H1 (cell line): ENCODE data around the gene BUB1B. TPM values are rescaled to one million over a fixed set of nuclear protein-coding genes. Genes with fewer than 3 reads are reported as not detected.

Experiments used
- CBX5 ChIP-seq: fragments of 300-800, 300-1000 bp; sonication (generic); IDR thresholded peaks from 2 replicates; pipeline ENCODE4 v1.7.1; 2016; ENCODE audit warnings: antibody characterized with exemption, low read length, low read depth
- CEBPB ChIP-seq: IDR thresholded peaks from 2 replicates; pipeline ENCODE4 v1.6.1; 2012; ENCODE audit warnings: low read depth, low read length
- EGR1 ChIP-seq: IDR thresholded peaks from 2 replicates; pipeline ENCODE4 v1.6.1; 2011; ENCODE audit warnings: low read depth, low read length, borderline replicate concordance
- KDM5A ChIP-seq: fragments of 200-600 bp; IDR thresholded peaks from 2 replicates; pipeline ENCODE4 v1.7.1; 2012; ENCODE audit warnings: mild to moderate bottlenecking, low read length, inconsistent platforms, mixed read lengths
- SAP30 ChIP-seq: fragments of 300-600 bp; sonication (generic); IDR thresholded peaks from 2 replicates; pipeline ENCODE4 v1.7.1; 2012; ENCODE audit warnings: low read length, moderate library complexity, mild to moderate bottlenecking, inconsistent platforms; ENCODE audit not compliant: insufficient read depth, insufficient replicate concordance
- polyA plus RNA-seq, 7 experiments: library from polyadenylated mRNA; depleted of rRNA in 3 of 7; stranded (reverse) in 5 of 7; unstranded in 2 of 7; fragments of >200 nt in 5 of 7; fragments of 200-250 nt in 2 of 7; gene quantifications; 1 replicate in 5 of 7; 2 replicates in 1 of 7; 4 replicates in 1 of 7; pipeline versions ENCODE4 v1.2.1 to v1.2.3, GENCODE V29; 2011 to 2013; ENCODE audit warnings: missing spikeins in 2 of 7, mixed read lengths in 2 of 7
- total RNA-seq: library from RNA; stranded (reverse); fragmentation: NEBNext Ultra II Directional; extraction: Animal tissue kit (Norgen Biotek cat#: 25700); gene quantifications from 2 replicates; pipeline ENCODE4 v1.2.1, GENCODE V29; 2021
- TF ChIP-seq, protein P1 (sequence below): fragments of 300-600 bp; sonication (generic); IDR thresholded peaks from 2 replicates; pipeline ENCODE4 v1.7.1; 2012; ENCODE audit warnings: low read length, moderate library complexity, mild to moderate bottlenecking, inconsistent platforms; ENCODE audit not compliant: insufficient replicate concordance

Gene BUB1B
- total and polyA plus RNA-seq, 2 of the 8 experiments (the other 6 are each of a cell fraction or from before 2014, with no cell fraction given): 48.9 to 144 TPM

GRCh38 chr15:40251486-40252140 lies 90.7 kb downstream of the BUB1B start (continued):
- TF ChIP-seq, protein P1, sequence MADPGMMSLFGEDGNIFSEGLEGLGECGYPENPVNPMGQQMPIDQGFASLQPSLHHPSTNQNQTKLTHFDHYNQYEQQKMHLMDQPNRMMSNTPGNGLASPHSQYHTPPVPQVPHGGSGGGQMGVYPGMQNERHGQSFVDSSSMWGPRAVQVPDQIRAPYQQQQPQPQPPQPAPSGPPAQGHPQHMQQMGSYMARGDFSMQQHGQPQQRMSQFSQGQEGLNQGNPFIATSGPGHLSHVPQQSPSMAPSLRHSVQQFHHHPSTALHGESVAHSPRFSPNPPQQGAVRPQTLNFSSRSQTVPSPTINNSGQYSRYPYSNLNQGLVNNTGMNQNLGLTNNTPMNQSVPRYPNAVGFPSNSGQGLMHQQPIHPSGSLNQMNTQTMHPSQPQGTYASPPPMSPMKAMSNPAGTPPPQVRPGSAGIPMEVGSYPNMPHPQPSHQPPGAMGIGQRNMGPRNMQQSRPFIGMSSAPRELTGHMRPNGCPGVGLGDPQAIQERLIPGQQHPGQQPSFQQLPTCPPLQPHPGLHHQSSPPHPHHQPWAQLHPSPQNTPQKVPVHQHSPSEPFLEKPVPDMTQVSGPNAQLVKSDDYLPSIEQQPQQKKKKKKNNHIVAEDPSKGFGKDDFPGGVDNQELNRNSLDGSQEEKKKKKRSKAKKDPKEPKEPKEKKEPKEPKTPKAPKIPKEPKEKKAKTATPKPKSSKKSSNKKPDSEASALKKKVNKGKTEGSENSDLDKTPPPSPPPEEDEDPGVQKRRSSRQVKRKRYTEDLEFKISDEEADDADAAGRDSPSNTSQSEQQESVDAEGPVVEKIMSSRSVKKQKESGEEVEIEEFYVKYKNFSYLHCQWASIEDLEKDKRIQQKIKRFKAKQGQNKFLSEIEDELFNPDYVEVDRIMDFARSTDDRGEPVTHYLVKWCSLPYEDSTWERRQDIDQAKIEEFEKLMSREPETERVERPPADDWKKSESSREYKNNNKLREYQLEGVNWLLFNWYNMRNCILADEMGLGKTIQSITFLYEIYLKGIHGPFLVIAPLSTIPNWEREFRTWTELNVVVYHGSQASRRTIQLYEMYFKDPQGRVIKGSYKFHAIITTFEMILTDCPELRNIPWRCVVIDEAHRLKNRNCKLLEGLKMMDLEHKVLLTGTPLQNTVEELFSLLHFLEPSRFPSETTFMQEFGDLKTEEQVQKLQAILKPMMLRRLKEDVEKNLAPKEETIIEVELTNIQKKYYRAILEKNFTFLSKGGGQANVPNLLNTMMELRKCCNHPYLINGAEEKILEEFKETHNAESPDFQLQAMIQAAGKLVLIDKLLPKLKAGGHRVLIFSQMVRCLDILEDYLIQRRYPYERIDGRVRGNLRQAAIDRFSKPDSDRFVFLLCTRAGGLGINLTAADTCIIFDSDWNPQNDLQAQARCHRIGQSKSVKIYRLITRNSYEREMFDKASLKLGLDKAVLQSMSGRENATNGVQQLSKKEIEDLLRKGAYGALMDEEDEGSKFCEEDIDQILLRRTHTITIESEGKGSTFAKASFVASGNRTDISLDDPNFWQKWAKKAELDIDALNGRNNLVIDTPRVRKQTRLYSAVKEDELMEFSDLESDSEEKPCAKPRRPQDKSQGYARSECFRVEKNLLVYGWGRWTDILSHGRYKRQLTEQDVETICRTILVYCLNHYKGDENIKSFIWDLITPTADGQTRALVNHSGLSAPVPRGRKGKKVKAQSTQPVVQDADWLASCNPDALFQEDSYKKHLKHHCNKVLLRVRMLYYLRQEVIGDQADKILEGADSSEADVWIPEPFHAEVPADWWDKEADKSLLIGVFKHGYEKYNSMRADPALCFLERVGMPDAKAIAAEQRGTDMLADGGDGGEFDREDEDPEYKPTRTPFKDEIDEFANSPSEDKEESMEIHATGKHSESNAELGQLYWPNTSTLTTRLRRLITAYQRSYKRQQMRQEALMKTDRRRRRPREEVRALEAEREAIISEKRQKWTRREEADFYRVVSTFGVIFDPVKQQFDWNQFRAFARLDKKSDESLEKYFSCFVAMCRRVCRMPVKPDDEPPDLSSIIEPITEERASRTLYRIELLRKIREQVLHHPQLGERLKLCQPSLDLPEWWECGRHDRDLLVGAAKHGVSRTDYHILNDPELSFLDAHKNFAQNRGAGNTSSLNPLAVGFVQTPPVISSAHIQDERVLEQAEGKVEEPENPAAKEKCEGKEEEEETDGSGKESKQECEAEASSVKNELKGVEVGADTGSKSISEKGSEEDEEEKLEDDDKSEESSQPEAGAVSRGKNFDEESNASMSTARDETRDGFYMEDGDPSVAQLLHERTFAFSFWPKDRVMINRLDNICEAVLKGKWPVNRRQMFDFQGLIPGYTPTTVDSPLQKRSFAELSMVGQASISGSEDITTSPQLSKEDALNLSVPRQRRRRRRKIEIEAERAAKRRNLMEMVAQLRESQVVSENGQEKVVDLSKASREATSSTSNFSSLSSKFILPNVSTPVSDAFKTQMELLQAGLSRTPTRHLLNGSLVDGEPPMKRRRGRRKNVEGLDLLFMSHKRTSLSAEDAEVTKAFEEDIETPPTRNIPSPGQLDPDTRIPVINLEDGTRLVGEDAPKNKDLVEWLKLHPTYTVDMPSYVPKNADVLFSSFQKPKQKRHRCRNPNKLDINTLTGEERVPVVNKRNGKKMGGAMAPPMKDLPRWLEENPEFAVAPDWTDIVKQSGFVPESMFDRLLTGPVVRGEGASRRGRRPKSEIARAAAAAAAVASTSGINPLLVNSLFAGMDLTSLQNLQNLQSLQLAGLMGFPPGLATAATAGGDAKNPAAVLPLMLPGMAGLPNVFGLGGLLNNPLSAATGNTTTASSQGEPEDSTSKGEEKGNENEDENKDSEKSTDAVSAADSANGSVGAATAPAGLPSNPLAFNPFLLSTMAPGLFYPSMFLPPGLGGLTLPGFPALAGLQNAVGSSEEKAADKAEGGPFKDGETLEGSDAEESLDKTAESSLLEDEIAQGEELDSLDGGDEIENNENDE: no peak
- TF ChIP-seq KDM5A: no peak
- no peak for TF ChIP-seq CEBPB
- TF ChIP-seq CBX5: no peak
- no peak for TF ChIP-seq SAP30
- TF ChIP-seq EGR1: no peak
- TF ChIP-seq, all 59 proteins: peak for 0
